ENCODE results near the gene CDH6. TPM values are rescaled to one million over a fixed set of nuclear protein-coding genes. Genes with fewer than 3 reads are reported as not detected.

CDH6 gene
- total and polyA plus RNA-seq, 2 donors (not counting 1 experiment from before 2014, with no cell fraction given): not detected

DNA sequence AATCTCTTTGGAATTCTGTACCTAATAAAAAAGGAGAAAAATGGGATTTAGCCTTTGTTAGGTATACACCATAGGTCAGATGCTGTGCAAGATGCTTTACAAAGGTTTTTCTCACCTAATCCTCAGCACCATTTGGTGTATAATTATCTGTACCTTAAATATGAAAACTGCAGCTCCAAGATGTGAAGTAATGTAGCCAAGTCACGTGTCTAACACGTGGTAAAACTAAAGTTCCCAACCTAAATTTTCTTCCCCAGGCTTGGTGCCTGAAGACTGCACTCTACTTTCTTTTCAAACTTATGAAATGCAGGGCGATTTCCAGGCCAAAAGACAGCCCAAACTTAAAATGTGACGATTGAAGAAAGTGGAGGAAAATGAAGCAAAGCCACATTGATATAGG is 125.8 kb downstream of the CDH6 start:
- H3K27ac ChIP-seq (ENCODE audit: low read length in 2 of 2): no peak overlapping the region
- H3K9me3 Mint-ChIP-seq (ENCODE audit: insufficient read depth): peaks cover 3% of the 10 kb centered on the region
- H3K79me2 ChIP-seq (ENCODE audit: control insufficient read depth, insufficient read depth, low read length): no peaks in the 10 kb centered on the region
- H3K4me1 ChIP-seq (ENCODE audit: control insufficient read depth in 2 of 2, insufficient read depth in 2 of 2, low read length in 2 of 2): no peaks in the 10 kb centered on the region
- H3K9me3 ChIP-seq (ENCODE audit: control extremely low read depth in 1 of 3, control insufficient read depth in 2 of 3, insufficient read depth in 1 of 3, low read length in 2 of 3): no peaks in the 10 kb centered on the region
- no peak overlapping the region for H3K4me2 ChIP-seq (replicated peaks; ENCODE audit: low read depth, low read length, poor library complexity, severe bottlenecking)
- CTCF ChIA-PET: no interaction called here
- intact Hi-C loops (cut with micrococcal nuclease): no loop called here
- H3K4me3 ChIP-seq (ENCODE audit: control extremely low read depth in 1 of 5, extremely low read depth in 1 of 5, insufficient read depth in 1 of 5, low read depth in 2 of 5, low read length in 4 of 5): no peak overlapping the region
- H4K20me1 ChIP-seq (ENCODE audit: control insufficient read depth, insufficient read depth, low read length, poor library complexity, severe bottlenecking): no peaks in the 10 kb centered on the region
- ATAC-seq (ENCODE audit: low read depth) (no peak), DNase-seq (no peak)
- H2AFZ ChIP-seq (ENCODE audit: insufficient read depth, low read depth, low read length, poor library complexity, severe bottlenecking): no peak overlapping the region
- H3K27me3 ChIP-seq (replicated peaks in 1 of 4; ENCODE audit: control extremely low read depth in 1 of 4, control insufficient read depth in 3 of 4, insufficient read depth in 4 of 4, low read length in 3 of 4): no peaks in the 10 kb centered on the region
- H3K27ac Mint-ChIP-seq: no peak overlapping the region
- H3K36me3 ChIP-seq (replicated peaks in 1 of 2; ENCODE audit: control extremely low read depth in 1 of 2, control insufficient read depth in 1 of 2, extremely low read depth in 1 of 2, insufficient read depth in 2 of 2, low read length in 1 of 2): no peaks in the 10 kb centered on the region
- no peak overlapping the region for H3K4me3 Mint-ChIP-seq
- WGBS (ENCODE audit: insufficient coverage): no CpG with 5 or more reads among the region's 4 CpGs
- no peaks in the 10 kb centered on the region for H3K4me1 Mint-ChIP-seq
- TF ChIP-seq, protein P1, sequence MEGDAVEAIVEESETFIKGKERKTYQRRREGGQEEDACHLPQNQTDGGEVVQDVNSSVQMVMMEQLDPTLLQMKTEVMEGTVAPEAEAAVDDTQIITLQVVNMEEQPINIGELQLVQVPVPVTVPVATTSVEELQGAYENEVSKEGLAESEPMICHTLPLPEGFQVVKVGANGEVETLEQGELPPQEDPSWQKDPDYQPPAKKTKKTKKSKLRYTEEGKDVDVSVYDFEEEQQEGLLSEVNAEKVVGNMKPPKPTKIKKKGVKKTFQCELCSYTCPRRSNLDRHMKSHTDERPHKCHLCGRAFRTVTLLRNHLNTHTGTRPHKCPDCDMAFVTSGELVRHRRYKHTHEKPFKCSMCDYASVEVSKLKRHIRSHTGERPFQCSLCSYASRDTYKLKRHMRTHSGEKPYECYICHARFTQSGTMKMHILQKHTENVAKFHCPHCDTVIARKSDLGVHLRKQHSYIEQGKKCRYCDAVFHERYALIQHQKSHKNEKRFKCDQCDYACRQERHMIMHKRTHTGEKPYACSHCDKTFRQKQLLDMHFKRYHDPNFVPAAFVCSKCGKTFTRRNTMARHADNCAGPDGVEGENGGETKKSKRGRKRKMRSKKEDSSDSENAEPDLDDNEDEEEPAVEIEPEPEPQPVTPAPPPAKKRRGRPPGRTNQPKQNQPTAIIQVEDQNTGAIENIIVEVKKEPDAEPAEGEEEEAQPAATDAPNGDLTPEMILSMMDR (IDR thresholded peaks at IDR 0.05): no peak
- TF ChIP-seq EZH2 (IDR thresholded peaks at IDR 0.05; ENCODE audit: borderline replicate concordance, insufficient read depth, low read depth, low read length, poor library complexity, severe bottlenecking): no peak
- no peaks in the 10 kb centered on the region for H3K27me3 Mint-ChIP-seq
- POLR2A ChIA-PET: no interaction called here
- no peak overlapping the region for H3K9ac ChIP-seq (ENCODE audit: low read length)

GRCh38 chr5:31322946-31323345 is 129.5 kb downstream of the CDH6 start:
- Histone ChIP-seq H3K4me1 (ENCODE audit: control insufficient read depth in 2 of 2, insufficient read depth in 2 of 2, low read length in 2 of 2) (no peaks in the 10 kb centered on the region), H3K4me3 (ENCODE audit: control extremely low read depth in 1 of 5, extremely low read depth in 1 of 5, insufficient read depth in 1 of 5, low read depth in 2 of 5, low read length in 4 of 5) (no peak overlapping the region), H3K27me3 (replicated peaks in 1 of 4; ENCODE audit: control extremely low read depth in 1 of 4, control insufficient read depth in 3 of 4, insufficient read depth in 4 of 4, low read length in 3 of 4) (no peaks in the 10 kb centered on the region), H3K27ac (ENCODE audit: low read length in 2 of 2) (no peak overlapping the region), H3K9ac (ENCODE audit: low read length) (no peak overlapping the region), H3K79me2 (ENCODE audit: control insufficient read depth, insufficient read depth, low read length) (no peaks in the 10 kb centered on the region), H2AFZ (ENCODE audit: insufficient read depth, low read depth, low read length, poor library complexity, severe bottlenecking) (no peak overlapping the region), H3K36me3 (replicated peaks in 1 of 2; ENCODE audit: control extremely low read depth in 1 of 2, control insufficient read depth in 1 of 2, extremely low read depth in 1 of 2, insufficient read depth in 2 of 2, low read length in 1 of 2) (no peaks in the 10 kb centered on the region), H3K4me2 (replicated peaks; ENCODE audit: low read depth, low read length, poor library complexity, severe bottlenecking) (no peak overlapping the region), H4K20me1 (ENCODE audit: control insufficient read depth, insufficient read depth, low read length, poor library complexity, severe bottlenecking) (no peaks in the 10 kb centered on the region), H3K9me3 (ENCODE audit: control extremely low read depth in 1 of 3, control insufficient read depth in 2 of 3, insufficient read depth in 1 of 3, low read length in 2 of 3) (no peaks in the 10 kb centered on the region)
- ChIA-PET CTCF (no interaction called here), POLR2A (no interaction called here)
- WGBS (ENCODE audit: insufficient coverage): 94% methylated on average over 16 of the region's 18 CpGs
- Mint-ChIP-seq H3K27ac (no peak overlapping the region), H3K27me3 (no peaks in the 10 kb centered on the region), H3K4me1 (no peaks in the 10 kb centered on the region), H3K4me3 (no peak overlapping the region), H3K9me3 (ENCODE audit: insufficient read depth) (peaks cover 3% of the 10 kb centered on the region)
- intact Hi-C loops (cut with micrococcal nuclease): no loop called here
- ATAC-seq (ENCODE audit: low read depth): no peak
- no peak for DNase-seq
- no peak for TF ChIP-seq EZH2 (IDR thresholded peaks at IDR 0.05; ENCODE audit: borderline replicate concordance, insufficient read depth, low read depth, low read length, poor library complexity, severe bottlenecking)
- TF ChIP-seq, protein P1 (IDR thresholded peaks at IDR 0.05): no peak

Data from B cell (primary cell).